Measurements from ENCODE around the gene IFI35. TPM values are rescaled to one million over a fixed set of nuclear protein-coding genes. Genes with fewer than 3 reads are reported as not detected.

Gene IFI35
- total and polyA plus RNA-seq, 3 experiments from 2014 or later: 23.2 to 73.2 (median 24.0) TPM

Other genes starting within 250 kb of the IFI35 start
- not detected for gene RAMP2, start 245.6 kb upstream of the IFI35 start, total RNA-seq
- not detected for gene RAMP2, start 245.6 kb upstream of the IFI35 start, polyA plus RNA-seq
- gene VPS25, start 233.3 kb upstream of the IFI35 start, total RNA-seq: 100 to 1,000 TPM; 101 to 108 TPM
- gene VPS25, start 233.3 kb upstream of the IFI35 start, polyA plus RNA-seq: 63.8 TPM
- under 1 TPM; 0.18 to 0.55 TPM for gene WNK4, start 226.2 kb upstream of the IFI35 start, total RNA-seq
- not detected for gene WNK4, start 226.2 kb upstream of the IFI35 start, polyA plus RNA-seq
- 10 to 100 TPM; 55.5 to 60.8 TPM for gene COA3, start 208.1 kb upstream of the IFI35 start, total RNA-seq
- gene COA3, start 208.1 kb upstream of the IFI35 start, polyA plus RNA-seq: 132 TPM
- gene CNTD1, start 207.9 kb upstream of the IFI35 start, total RNA-seq: not detected
- gene CNTD1, start 207.9 kb upstream of the IFI35 start, polyA plus RNA-seq: 0.15 TPM
- gene BECN1, start 182.5 kb upstream of the IFI35 start, total RNA-seq: 10 to 100 TPM; 89.2 to 90.6 TPM
- gene BECN1, start 182.5 kb upstream of the IFI35 start, polyA plus RNA-seq: 147 TPM
- gene PSME3, start 173.4 kb upstream of the IFI35 start, total RNA-seq: 100 to 1,000 TPM; 243 to 244 TPM
- gene PSME3, start 173.4 kb upstream of the IFI35 start, polyA plus RNA-seq: 136 TPM
- 1 to 10 TPM; 2.4 to 2.7 TPM for gene AOC2, start 162.2 kb upstream of the IFI35 start, total RNA-seq
- 0.09 TPM for gene AOC2, start 162.2 kb upstream of the IFI35 start, polyA plus RNA-seq
- 1 to 10 TPM; 1.0 to 1.3 TPM for gene AOC3, start 155.6 kb upstream of the IFI35 start, total RNA-seq
- gene AOC3, start 155.6 kb upstream of the IFI35 start, polyA plus RNA-seq: not detected
- not detected for gene G6PC1, start 106.0 kb upstream of the IFI35 start, total RNA-seq
- gene G6PC1, start 106.0 kb upstream of the IFI35 start, polyA plus RNA-seq: not detected
- 100 to 1,000 TPM in 1 of 2 experiments, 10 to 100 TPM in 1; 99.1 to 102 TPM for gene AARSD1, start 42.3 kb upstream of the IFI35 start, total RNA-seq
- 39.4 TPM for gene AARSD1, start 42.3 kb upstream of the IFI35 start, polyA plus RNA-seq
- gene PTGES3L, start 26.7 kb upstream of the IFI35 start, total RNA-seq: under 1 TPM; 0.37 to 0.55 TPM
- not detected for gene PTGES3L, start 26.7 kb upstream of the IFI35 start, polyA plus RNA-seq
- gene RUNDC1, start 26.2 kb upstream of the IFI35 start, total RNA-seq: 10 to 100 TPM; 12.8 to 13.1 TPM
- gene RUNDC1, start 26.2 kb upstream of the IFI35 start, polyA plus RNA-seq: 22.4 TPM
- 1,000 to 10,000 TPM; 1,412 to 1,428 TPM for gene RPL27, start 8.4 kb upstream of the IFI35 start, total RNA-seq
- 1,922 TPM for gene RPL27, start 8.4 kb upstream of the IFI35 start, polyA plus RNA-seq
- gene VAT1, start 15.6 kb downstream of the IFI35 start, total RNA-seq: 10 to 100 TPM; 31.1 to 35.9 TPM
- gene VAT1, start 15.6 kb downstream of the IFI35 start, polyA plus RNA-seq: 42.2 TPM
- gene RND2, start 18.4 kb downstream of the IFI35 start, total RNA-seq: under 1 TPM; 0.04 to 0.22 TPM
- gene RND2, start 18.4 kb downstream of the IFI35 start, polyA plus RNA-seq: not detected
- gene BRCA1, start 118.6 kb downstream of the IFI35 start, total RNA-seq: 10 to 100 TPM; 66.8 to 71.5 TPM
- 3.3 TPM for gene BRCA1, start 118.6 kb downstream of the IFI35 start, polyA plus RNA-seq
- 10 to 100 TPM; 42.6 to 44.3 TPM for gene NBR1, start 164.4 kb downstream of the IFI35 start, total RNA-seq
- 81.4 TPM for gene NBR1, start 164.4 kb downstream of the IFI35 start, polyA plus RNA-seq
- 10 to 100 TPM in 1 of 2 experiments, 1 to 10 TPM in 1; 8.8 to 10.2 TPM for gene TMEM106A, start 205.1 kb downstream of the IFI35 start, total RNA-seq
- 5.3 TPM for gene TMEM106A, start 205.1 kb downstream of the IFI35 start, polyA plus RNA-seq
- gene CCDC200, start 221.8 kb downstream of the IFI35 start, total RNA-seq: under 1 TPM in 1 of 2 experiments, not detected in 1; 0.33 TPM
- 0.90 TPM for gene CCDC200, start 221.8 kb downstream of the IFI35 start, polyA plus RNA-seq
- 1,000 to 10,000 TPM; 2,936 to 3,357 TPM for gene RNU2-1, start 227.2 kb downstream of the IFI35 start, total RNA-seq
- gene RNU2-1, start 227.2 kb downstream of the IFI35 start, polyA plus RNA-seq: not detected

Data from CD8-positive, alpha-beta memory T cell (primary cell).